Measurements from ENCODE around the gene SLIT3.

DNA sequence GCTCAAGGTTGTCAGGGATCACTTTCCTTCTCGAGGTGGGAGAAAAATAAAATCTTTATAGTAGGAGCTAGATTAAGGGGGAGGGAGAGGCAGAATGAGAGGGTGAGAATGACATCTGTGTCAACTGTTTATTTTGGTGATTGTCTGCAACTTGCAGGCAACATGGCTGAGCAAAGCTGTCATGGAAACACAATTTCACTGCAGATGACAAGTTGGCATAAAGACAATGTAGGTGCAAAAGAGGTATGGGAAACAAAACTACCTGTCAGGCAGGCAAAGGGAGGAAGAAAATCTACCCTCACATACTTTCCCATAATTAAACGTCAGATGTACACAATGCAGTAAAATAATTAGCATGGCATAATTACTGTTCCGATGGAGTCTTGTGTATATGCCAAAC is 167.4 kb downstream of the SLIT3 start:
- TF ChIP-seq OSR1 (CRISPR knock-in tag; IDR thresholded peaks at IDR 0.05) = no peak
- no peak for TF ChIP-seq ZFP30 (CRISPR knock-in tag; IDR thresholded peaks at IDR 0.05)
- TF ChIP-seq SNAI2 (CRISPR knock-in tag; IDR thresholded peaks at IDR 0.05) = no peak
- TF ChIP-seq ISL1 (CRISPR knock-in tag; IDR thresholded peaks at IDR 0.05) = no peak
- TF ChIP-seq ZFP3 (CRISPR knock-in tag; IDR thresholded peaks at IDR 0.05) = no peak
- TF ChIP-seq ARNTL (CRISPR knock-in tag; IDR thresholded peaks at IDR 0.05; ENCODE audit: borderline replicate concordance, low read depth) = no peak
- TF ChIP-seq, protein P1, sequence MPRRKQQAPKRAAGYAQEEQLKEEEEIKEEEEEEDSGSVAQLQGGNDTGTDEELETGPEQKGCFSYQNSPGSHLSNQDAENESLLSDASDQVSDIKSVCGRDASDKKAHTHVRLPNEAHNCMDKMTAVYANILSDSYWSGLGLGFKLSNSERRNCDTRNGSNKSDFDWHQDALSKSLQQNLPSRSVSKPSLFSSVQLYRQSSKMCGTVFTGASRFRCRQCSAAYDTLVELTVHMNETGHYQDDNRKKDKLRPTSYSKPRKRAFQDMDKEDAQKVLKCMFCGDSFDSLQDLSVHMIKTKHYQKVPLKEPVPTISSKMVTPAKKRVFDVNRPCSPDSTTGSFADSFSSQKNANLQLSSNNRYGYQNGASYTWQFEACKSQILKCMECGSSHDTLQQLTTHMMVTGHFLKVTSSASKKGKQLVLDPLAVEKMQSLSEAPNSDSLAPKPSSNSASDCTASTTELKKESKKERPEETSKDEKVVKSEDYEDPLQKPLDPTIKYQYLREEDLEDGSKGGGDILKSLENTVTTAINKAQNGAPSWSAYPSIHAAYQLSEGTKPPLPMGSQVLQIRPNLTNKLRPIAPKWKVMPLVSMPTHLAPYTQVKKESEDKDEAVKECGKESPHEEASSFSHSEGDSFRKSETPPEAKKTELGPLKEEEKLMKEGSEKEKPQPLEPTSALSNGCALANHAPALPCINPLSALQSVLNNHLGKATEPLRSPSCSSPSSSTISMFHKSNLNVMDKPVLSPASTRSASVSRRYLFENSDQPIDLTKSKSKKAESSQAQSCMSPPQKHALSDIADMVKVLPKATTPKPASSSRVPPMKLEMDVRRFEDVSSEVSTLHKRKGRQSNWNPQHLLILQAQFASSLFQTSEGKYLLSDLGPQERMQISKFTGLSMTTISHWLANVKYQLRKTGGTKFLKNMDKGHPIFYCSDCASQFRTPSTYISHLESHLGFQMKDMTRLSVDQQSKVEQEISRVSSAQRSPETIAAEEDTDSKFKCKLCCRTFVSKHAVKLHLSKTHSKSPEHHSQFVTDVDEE (CRISPR knock-in tag; IDR thresholded peaks at IDR 0.05) = no peak

Data from SK-N-SH treated with all-trans-retinoic acid at 6 μM for 48 hours (cell line).